ENCODE results near the gene SGF29.

DNA sequence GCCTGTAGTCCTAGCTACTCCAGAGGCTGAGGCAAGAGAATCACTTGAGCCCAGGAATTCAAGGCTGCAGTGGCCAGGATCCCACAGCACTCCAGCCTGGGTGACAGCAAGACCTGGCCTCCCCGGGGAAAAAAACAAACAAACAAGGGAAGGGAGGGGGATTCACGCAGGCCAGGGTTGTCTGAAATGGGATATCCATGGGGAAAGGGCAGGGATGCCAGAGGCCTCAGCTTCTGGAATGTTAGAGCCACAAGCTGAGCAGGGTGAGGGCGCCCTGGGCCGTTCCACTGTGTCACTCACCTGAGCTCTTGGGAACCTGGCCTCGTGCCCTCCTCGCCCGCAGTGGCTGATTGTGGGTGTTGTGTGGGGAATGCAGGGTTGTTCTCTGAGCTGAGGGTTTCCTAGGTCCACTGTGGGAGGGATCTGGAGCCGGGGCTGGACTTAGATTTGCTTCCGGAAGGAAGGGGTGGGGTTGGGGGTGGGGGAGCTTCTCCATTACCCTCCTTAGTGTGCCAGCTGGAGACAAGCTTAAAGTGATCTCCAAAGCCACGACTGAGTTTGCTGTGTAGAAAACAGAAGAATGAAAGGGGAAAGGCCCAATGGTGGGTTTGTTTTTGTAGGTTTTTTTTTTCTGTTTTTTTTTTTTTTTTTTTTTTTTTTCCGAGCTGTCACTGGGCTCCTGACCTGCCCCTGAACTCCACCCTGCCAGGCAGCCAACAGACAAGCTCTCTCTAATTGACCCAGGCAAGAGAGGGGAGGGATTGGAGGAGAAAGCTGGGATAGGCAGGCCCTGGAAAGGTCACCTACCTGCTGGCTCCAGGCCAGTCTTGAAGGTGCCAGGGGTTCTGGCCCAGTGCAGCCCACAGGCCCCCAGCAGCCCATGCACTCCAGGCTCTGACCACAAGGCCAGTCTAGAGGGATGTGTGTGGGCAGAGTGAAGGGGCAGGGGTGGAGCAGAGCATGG is 56.2 kb downstream of the SGF29 start, which contains the start of gene SULT1A1:
- TF ChIP-seq, protein P1, sequence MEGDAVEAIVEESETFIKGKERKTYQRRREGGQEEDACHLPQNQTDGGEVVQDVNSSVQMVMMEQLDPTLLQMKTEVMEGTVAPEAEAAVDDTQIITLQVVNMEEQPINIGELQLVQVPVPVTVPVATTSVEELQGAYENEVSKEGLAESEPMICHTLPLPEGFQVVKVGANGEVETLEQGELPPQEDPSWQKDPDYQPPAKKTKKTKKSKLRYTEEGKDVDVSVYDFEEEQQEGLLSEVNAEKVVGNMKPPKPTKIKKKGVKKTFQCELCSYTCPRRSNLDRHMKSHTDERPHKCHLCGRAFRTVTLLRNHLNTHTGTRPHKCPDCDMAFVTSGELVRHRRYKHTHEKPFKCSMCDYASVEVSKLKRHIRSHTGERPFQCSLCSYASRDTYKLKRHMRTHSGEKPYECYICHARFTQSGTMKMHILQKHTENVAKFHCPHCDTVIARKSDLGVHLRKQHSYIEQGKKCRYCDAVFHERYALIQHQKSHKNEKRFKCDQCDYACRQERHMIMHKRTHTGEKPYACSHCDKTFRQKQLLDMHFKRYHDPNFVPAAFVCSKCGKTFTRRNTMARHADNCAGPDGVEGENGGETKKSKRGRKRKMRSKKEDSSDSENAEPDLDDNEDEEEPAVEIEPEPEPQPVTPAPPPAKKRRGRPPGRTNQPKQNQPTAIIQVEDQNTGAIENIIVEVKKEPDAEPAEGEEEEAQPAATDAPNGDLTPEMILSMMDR (IDR thresholded peaks at IDR 0.05) = no peak
- TF ChIP-seq POLR2A (IDR thresholded peaks at IDR 0.05) = no peak
- no peak for TF ChIP-seq POLR2AphosphoS5 (IDR thresholded peaks at IDR 0.05)
